Activated CD4-positive, alpha-beta T cell treated with anti-CD3 and anti-CD28 coated beads, Interleukin-2, Interleukin-4, amounts not matched to agents 100 ng/mL and 50 ng/mL, durations not matched to agents 16 hours and 8 hours (primary cell): ENCODE results near the gene LRCH1.

Source experiments
- DNase-seq: peaks from one replicate; pipeline ENCODE4 v3.0.0-alpha.2; 2020; ENCODE audit warnings: low spot score

The LRCH1 gene

DNA sequence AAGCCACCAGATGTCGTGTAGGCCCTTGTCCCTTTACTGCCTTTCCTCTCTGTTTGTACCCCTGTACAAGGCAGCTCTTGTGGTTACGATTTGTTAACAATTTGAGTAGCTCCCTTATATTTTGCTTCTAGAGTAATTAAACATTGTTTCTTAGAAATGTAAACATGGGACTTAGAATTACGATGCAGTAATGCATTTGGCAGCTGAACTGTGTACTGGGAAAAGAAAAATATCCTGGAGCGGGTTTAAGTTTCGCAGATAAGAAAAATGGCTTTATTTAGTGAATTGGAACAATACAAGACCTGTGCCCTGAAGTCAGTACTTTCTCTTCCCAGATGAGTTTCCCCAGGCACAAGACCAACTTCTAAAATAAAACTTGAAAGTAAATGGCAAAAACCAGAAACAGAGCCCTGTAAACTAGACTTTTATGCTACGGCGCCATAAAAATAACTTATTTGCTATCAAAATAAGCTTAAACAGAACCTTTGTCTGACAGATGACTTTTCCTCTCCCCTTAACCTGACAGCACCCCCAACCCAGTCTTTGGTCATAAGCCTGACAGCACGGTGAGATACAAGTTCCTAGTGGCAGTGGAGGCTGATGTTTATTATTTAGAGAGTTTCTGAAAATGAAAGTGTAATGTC is 63.0 kb downstream of the LRCH1 start:
- DNase-seq, result no peak

DNA sequence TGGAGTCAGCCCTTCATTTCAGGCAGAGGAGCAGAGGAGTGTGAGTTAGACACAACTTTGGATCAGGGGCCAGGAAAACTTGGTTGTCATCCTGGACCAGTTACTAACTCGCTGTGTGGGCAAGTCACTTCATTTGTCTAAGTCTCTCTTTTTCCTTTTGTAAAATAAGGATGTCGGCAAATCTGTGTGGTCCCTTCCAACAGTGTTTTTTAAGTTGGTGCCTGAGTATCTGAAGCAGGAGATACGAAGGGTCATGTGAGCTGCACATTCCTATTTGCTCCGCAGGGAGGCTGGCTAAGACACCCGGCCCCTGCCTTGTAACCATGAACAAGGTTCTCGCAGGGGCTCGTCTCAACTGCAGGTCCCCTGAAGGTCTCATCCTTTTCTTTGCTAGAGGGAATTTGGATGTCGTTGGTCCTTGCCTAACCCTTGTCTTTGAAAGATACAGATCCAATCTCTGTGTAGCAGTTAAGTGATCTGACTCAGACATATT is 64.3 kb downstream of the LRCH1 start:
- DNase-seq, result no peak

DNA sequence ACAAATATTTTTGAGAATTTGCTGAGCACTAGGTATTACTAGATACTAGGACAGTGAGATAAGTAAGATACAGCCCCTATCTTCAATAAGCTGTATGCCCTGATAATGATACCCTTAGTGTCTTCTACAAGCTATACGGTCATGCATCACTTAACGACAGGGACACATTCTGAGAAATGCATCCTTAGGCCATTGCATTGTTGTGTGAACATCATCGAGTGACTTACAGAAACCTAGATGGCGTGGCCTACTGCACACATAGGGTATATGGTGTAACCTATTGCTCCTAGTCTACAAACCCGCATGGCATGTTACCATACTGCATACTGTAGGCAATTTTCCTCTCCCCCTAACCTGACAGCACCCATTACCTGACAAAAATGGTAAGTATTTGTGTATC is 64.9 kb downstream of the LRCH1 start:
- DNase-seq, result no peak

GRCh38 chr13:46618694-46619254 is 65.8 kb downstream of the LRCH1 start:
- DNase-seq, result no peak

GRCh38 chr13:46620029-46620428 is 67.1 kb downstream of the LRCH1 start:
- no peak for DNase-seq

- DNase-seq, result no peak
Measured at GRCh38 chr13:46620471-46620870, 67.5 kb downstream of the LRCH1 start.

DNA sequence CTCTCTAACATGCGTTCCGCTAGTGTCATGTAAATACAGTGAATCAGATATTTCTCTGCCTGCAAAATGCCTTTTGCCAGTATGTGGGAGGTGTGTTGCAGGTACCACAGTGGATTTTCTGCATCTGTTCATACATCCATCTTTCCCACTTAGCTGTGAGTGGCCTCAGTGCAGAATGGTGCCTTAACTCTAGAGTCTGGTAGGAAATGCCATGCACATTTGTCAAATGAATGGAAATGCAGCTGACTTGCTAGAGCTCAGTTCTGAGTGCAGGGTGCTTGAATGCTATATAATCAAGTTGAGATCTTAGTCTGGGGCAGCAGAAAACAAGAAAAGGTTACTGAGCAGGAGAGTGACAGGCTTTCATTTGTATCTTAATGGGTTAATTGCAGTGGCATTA is 68.2 kb downstream of the LRCH1 start:
- no peak for DNase-seq

- no peak for DNase-seq
Measured at GRCh38 chr13:46621792-46622629, 69.0 kb downstream of the LRCH1 start.

- no peak for DNase-seq
Measured at GRCh38 chr13:46622630-46623256, 69.8 kb downstream of the LRCH1 start.

DNA sequence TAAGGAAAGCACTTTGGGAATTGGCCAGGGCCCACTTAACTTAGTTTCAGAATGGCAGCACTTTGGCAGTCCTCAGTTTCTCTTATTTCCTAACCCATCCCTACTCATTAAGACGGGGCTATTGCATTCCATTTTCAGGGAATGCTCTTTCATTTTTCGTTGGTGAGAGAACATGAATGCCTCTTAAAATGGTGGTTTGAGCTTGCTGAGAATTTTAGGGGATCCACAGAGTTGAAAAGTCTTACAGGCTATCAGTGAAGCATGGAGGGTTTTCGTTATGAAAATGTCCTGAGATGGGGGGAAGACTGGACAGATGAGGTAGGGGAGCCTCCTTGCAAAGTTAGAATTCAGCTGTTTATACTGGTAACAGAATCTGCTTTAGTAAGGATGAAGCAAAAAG is 71.4 kb downstream of the LRCH1 start:
- no peak for DNase-seq

- no peak for DNase-seq
Measured at GRCh38 chr13:46624821-46625220, 71.9 kb downstream of the LRCH1 start.

DNA sequence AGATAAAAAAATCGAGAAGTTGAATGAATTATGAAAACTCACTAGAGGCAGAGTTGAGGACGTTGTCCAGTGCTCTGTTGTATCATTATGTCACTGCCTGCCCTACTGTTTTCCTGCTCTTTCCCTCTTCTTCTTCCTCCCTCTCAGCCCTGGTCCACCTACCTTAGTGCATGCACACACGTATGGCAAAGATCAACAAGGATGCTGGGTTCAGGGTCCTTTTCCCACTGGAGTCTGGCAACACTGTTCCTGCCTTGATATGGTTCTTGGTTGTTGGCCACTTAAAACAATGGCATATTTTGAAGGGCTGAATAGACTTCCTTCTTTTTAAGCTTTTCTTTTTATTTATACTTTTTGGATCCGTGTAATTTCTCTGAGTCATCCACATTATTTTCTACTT is 74.5 kb downstream of the LRCH1 start:
- DNase-seq, result no peak

- DNase-seq, result no peak
Measured at GRCh38 chr13:46628622-46629365, 75.8 kb downstream of the LRCH1 start.

DNA sequence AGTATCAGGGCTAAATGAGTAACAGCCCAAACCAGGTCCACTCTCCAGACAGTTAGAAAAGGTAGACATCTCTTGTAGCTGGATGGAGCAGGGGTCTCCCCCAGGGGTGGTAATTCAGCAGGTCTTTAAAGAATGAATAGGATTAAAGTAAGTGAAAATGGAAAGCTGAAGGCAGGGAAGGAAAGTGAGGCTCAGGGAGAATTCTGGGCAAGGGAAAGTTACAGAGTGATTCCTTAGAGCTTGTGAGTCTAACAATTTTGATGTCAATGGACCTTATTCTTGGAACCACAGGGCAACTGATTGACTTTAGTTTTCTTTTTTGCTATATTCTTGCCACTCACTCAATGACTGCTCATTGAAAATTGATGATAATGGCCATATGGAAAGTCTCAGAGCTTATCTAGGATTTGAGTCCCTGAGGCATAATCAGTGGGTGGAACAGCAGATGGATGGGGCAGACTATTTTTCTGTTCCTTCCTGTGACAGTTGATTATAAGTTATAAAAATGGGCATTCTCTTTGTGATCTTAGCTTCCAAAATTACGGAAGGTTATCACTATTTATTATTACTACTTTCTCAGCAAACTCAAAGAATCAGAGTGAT is 76.9 kb downstream of the LRCH1 start:
- no peak for DNase-seq

- no peak for DNase-seq
Measured at GRCh38 chr13:46630431-46631178, 77.6 kb downstream of the LRCH1 start.

DNA sequence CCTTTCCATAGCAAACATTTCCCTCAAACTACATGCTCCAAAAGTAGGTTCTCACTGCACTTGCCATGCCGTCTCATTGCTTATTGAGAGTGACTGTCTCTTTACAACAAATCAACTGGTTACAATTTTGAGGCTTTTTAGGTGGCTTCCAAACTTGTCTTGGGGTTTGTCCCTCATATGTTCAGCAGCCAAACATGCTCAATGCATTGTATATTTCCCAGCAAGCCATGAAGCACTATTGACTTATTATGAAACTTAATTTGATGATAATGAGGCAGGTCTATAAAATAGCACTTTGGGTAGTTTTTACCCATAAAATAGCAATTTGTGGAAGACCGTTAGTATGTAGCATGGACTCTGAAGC is 78.2 kb downstream of the LRCH1 start:
- DNase-seq, result no peak

DNA sequence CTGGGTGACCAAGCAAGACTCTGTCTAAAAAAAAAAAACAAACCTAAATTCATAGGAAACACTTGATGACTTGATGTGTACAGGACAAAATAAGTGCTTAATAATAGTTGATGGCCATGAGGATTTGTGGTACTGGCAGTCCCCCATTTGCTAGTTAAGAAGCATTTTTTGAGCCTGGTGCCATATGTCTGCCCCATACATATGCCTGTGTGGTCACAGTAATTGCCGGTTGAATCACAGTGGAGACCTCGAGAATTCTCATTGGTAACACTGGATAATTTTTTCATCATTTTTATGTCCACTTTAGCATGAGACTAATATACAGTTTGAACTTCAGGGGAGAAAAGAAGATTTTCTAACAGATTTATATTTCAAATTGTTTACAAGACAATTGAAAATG is 79.2 kb downstream of the LRCH1 start:
- DNase-seq, result no peak

- DNase-seq, result no peak
Measured at GRCh38 chr13:46633416-46633815, 80.4 kb downstream of the LRCH1 start.

- DNase-seq, result no peak
Measured at GRCh38 chr13:46636451-46636850, 83.5 kb downstream of the LRCH1 start.

- DNase-seq, result no peak
Measured at GRCh38 chr13:46637213-46637612, 84.2 kb downstream of the LRCH1 start.

DNA sequence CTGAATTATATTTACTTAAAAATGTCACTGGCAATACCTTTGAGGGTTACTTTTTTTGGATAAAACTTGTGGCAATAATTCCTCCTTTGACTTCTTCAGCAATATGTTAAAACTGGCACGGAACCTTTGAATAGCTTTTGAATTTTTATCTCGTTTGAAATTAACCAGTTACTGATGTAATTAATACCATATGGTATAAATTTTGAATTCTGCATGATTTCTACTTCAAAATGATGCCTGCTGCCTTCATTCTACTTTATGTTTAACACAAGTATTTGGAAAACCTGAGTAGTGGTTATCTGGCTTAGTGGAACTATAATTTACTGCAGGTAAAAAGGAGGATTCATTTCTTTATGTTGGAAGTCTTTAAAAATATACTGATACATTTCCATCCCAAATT is 85.3 kb downstream of the LRCH1 start:
- no peak for DNase-seq
